GM21723 (cell line): ENCODE measurements around the gene CCDC88C.
A peak's percentile ranks its signal among the peaks of the same experiment; 100 is the strongest.

Source experiments
- ATAC-seq: cut with Tn5 transposase; IDR thresholded peaks from one replicate; pipeline ENCODE4 v1.9.1; 2021; ENCODE audit warnings: mild to moderate bottlenecking, moderate library complexity; ENCODE audit not compliant: unreplicated experiment

Gene CCDC88C

DNA sequence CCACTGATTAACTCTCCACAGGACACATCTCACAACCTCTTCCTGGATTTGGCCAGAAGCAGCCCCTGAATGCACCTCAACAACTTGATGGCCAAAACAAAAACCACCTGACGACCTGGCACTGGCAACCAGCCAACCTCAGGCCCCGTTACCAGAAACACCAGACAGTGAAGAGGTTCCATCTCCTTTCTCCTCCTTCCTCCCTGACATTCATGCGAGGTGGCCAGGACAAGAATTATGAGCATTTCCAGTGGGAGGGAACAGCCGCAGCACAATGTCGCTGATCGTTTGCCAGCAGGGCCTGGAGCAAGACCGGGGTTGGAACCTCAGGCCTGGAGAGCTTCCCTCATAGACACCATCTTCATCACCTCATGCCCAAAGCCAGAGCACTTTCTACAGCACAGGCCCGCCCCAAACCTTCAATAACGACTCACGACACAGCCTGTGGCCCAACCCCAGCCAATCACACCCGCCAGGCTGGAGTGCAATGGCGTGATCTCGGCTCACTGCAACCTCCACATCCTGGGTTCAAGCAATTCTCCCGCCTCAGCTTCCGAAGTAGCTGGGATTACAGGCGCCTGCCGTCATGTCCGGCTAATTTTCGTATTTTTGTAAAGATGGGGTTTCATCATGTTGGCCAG lies 48.7 kb downstream of the CCDC88C start:
- no peak for ATAC-seq

DNA sequence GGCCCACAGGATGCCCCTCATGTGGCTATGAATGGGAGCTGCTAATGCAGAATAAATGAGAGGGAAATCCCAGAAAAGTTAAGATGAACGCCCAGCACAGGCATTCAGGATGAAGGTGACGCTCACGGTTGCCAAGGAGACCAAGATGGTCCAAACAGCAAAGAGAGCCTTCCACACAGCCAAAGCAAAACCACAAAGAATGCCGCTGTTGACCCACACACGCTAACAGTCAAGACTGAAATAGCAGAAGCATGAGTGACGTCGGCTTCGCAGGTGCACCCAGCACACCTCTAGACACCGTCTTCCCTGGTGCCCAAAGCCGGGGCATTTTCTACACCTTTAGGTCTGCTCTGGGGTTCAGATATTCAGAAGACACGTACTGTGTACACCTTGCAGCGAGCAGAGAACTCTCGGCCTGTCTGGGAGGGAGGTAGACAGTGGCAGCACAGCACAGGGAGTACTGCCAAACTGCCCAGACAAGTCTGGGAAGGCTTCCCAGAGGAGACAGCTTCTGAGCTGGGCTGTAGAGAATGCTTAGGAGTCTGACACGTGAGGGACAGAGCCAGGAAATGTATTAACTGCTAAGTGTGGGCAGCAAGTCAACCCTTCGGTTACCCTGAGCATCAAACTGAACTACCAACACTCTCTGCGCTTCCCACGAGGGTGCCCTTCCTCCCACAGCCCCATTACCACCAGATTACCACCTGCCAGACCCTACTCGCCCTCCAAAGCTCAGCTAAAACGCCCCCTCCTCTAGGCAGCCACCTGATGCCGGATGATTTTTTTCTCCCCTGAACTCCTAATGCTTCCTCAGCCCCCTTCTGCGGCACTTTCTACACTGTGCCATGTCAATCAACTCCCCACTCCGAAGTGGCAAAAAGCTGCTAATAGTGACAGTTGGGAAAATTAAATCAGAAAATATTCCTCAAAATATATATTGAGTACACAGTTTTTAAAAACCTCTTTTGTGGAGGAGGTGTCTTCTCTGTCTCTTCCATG lies 50.1 kb downstream of the CCDC88C start:
- ATAC-seq: peak; percentile 72

DNA sequence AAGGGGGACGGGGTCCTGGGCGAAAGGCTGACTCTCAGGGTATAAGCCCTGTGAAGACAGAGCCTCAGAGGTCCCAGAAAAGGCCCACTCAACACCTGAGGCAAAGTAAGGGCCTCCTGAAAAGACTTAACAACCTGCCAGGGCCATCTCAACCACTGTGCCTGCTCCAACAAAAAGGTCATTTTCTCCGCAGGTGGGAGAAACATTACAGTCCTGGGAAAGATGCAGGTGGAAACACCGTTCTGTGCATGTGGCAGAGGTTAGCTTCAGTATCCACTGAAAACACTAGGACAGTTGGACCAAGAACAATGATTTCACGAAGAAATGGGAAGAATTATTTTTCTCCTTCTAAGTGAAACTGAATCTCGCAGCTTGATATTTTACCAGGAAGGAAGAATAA lies 50.9 kb downstream of the CCDC88C start:
- no peak for ATAC-seq

DNA sequence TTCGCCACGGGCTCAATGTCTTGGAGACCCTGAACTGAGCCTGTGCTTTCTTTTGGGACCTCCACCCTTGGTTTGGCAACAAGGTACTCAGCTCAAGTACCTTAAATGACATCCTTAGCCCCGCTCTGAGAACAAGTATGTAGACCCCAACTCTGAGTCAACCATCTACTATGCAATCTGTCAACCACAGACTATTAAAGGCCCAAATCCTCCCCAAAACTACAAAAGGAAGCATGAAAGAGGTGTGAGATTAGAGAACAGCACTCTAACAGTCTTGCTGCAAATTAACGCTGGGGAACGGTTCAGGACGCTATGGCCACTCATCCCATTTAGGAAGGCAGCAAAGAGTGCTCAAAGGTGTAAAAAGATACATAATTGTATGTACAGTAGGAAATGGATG lies 52.1 kb downstream of the CCDC88C start:
- ATAC-seq: no peak

DNA sequence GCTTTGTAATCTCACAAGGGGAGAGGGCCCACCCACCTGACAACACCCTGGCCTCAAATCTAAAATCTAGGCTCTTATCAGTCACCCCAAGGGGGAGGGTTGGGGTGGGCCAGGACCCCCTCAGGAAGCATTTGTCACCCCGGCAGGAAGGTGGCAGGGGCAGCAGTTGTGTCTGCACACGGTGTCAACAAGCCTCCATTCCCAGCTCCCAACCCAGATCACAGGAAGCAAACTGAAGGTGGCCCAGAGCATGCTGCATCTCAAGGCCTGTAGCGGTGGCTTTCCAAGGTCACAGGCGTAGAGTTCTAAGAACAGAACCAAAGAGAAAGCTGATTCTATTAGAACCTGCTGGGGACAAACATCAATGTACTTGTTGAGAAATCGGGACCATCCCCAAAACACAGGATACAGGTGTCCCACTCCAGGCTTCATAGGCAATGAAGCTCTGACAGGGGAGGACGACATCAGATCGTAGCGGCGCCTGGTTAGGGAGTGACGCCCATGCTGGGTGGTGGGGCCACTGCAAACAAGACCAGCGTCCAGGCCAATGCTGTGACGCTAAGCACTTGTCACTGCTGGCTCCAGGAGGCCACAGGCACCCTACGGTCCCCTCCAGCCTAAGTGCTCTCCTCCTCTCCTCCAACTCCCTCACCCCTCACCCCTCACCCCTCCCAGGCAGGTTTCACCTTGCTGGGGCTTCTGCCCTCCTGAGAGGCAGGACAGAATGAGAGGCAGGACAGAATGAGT lies 52.9 kb downstream of the CCDC88C start:
- no peak for ATAC-seq

DNA sequence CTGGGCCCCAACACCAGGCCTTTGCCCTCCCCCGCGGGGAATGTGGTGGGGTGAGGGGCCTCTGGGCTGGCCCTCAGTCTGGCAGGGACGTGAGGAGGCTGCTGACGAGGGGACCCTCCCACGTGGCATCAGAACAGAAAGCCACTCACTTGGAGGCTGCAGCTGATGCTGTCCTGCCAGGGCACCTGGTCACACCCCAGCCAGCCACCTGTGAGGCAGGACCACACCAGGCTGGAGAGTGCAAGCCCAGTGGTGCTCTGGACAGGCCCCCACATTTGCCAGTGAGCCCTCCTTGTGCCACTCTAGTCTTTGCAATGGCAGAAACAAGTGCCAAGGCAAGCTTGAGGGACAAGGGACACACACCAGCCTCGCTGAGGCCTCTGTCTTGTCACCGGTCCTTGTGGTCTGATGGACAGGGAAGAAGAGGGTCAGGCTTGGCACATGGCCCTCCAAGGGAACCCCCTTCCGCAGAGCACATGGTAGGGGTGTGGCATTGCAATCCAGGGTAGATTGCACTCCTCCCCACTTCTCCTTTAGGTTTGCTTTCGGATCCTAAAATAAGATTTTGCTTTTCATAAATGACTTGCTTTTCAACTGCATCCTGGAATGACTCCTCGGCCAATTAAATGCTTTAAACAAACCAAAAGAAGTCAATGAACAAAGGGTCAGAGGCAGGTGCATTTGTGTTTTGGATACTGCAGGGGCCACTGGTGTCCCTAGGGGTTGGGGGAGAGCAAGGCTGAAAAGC lies 53.7 kb downstream of the CCDC88C start:
- ATAC-seq: peak; percentile 53

DNA sequence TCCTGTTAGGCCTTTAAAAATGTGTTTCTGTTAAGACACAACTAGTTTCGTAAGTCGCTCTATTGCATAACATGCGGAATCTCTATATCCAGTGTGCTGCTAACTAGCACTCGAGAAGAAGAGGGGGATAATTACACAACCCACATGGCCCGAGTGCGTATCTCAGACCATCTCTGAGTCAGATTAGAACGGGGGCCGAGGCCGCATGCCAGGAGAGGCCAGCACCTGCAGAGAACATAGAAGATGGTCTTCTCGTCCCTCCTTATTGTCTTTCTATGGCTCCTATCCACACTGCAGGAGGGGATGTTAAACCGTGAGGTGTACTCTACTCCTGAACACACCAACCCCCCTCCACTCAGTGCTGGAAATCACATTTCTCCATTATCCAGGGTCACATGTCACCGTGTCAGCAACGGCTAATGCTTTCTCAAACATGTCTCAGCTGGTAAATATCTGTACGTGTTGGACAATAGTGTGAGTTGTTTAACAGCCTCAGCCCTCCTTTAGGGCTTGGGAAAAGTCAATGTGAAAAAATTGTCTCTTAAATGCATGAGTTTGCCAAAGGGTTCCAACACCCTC lies 56.3 kb downstream of the CCDC88C start:
- ATAC-seq: no peak

DNA sequence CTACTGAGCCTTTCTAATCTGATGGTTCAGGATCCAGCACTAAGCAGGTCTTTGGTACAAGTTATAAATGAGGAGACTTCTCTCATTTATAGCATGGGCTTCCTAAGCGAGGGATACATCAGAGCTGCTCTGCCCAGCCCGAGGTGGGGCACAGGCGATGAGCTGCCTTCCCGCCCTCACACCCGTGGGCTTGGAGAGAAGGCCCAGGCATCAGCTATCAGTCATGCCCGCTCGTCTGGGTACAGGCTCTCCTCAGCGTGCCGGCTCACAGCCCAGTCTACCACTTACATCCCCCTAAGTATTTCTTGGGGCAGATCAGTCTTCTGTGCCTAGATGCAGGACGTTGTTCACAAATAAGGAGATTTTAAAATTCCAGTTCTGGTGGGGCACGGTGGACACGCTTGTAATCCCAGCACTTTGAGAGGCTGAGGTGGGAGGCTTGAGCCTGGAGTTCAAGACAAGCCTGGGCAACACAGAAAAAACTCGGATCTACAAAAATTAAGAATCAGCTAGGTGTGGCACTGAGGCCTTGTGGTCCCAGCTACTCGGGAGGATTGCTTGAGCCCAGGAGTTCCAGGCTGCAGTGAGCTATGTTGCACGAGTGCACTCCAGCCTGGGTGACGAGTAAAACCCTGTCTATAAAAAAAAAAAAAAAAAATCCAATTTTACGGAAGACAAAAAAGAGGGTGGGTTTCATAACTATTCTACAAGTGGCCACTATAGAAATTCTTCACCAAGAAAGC lies 57.0 kb downstream of the CCDC88C start:
- no peak for ATAC-seq

DNA sequence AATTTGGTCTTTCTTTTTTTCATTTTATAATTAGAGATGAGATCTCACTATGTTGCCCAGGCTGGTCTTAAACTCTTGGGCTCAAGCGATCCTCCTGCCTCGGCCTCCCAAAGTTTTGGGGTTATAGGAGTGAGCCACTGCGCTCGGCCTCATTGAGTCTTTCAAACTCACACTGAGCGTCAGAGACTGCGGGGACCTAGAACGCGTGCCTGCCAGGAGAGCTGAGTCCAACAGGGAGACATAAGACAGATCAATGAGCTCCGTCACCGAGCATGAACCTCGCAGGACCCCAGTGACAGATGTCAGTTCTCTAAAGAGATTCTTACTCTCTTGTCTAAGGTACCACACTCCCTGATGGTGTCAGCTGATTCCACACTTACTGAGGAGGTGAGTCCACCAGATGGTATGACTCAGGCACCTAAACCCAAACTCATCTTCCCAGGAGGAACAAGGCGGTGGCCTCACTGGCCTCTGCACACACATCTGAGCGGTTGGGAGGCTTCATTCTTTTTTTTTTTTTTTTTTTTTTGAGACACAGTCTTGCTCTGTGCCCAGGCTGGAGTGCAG lies 58.9 kb downstream of the CCDC88C start:
- ATAC-seq: no peak

DNA sequence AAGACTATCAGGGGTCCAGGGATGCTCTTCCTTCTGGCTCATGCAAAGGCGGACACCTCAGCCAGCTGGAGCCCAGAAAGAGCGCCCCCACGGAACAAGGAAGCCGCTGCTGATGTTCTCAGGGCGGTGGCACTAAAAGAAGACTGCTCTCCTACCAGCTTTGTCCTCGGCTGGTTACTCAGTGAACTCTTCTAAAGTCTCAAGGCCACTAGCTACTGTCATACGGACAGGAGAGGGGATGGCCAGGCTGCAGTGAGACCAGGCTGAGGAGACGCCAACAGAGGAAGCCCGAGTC lies 59.6 kb downstream of the CCDC88C start:
- ATAC-seq: no peak

DNA sequence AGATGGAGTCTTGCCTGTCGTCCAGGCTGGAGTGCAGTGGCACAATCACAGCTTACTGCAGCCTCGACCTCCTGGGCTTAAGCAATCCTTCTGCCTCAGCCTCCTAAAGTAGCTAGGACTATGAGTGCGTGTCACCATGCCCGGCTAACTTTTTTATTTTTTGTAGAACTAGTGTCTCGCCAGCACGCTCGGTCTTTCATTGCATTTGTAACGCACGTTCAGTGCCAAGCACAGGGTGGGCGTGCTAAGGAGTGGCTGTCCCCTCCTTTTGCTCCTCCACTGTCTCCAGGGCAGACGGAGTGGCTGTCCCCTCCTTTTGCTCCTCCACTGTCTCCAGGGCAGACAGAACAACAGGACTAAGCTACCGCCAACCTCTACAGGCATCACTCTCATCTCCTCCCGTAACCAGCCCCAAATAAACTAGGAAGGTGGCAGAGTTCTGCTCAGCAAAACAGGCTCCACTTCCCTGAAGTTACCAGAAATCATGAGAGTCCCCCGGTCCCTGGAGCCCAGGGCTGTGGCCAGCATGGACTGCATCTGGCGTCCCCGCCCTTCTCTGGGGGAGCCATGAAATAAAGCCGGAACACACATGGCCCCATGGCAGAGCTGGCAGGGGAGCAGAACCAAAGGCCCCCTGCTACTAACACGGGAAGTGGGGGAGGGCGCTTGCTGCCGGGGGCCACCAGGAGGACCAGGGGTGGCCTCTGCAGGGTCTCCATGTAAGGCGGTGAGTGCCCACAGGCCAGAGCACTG lies 60.2 kb downstream of the CCDC88C start:
- no peak for ATAC-seq

DNA sequence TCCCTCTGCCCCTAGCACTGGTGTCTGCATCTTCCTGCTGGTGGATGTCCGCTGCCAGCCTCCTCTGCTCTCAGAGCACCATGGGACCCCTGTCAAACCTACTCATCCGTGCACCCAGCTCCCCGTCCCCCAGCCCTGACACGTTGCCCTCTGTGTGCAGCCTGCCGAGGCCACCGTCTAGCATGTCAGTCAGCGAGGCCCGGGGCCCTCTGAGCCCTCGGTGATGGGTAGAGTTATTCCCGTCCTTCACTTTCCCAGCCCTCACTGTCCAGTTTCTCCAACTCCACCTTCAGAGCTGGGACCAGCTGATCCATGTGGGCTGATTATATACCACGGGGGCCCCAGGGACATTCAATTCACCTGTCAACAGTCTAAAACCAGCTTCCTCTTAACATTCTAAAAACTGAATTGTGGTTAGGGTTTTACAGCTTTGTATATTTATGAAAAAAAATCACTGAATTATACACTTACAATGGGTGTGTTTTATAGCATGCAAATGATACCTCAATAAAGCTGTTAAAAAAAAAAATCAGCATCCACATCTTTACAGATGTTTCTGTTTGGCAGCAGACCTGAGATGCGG lies 61.3 kb downstream of the CCDC88C start:
- peak; percentile 35 for ATAC-seq

DNA sequence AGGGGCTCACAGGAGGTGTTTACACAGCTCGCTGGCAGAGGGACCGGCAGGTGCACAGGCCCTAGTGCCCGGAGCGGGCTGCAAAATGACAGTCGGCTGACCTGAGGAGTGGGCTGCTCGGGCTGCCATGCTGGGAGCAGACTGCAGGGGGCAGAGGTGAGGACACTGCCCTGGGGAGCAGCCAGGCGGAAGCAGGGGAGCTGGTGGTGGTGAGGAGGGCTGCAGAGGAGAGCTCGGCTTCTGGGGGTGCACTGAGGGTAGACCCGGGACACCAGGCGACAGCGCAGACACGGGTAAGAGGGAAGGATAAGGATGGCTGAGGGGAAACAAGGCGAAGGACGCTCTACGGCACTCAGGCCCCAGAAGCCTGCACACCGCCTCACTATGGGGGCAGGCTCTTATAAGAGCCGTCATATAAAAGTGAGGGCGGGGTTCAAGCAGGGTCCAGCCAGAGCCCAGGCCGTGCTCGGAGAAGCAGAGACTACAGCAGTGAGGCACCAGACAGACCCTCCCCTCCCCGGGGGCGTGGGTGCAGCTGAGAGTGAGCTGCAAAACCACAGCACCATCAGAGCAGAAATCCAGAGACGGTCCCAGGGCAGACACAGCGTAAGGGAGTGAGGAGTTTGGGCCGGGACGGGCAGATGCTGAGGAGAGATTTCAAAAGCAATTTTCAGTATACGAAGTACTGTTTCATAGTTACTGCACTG lies 62.5 kb downstream of the CCDC88C start:
- no peak for ATAC-seq

DNA sequence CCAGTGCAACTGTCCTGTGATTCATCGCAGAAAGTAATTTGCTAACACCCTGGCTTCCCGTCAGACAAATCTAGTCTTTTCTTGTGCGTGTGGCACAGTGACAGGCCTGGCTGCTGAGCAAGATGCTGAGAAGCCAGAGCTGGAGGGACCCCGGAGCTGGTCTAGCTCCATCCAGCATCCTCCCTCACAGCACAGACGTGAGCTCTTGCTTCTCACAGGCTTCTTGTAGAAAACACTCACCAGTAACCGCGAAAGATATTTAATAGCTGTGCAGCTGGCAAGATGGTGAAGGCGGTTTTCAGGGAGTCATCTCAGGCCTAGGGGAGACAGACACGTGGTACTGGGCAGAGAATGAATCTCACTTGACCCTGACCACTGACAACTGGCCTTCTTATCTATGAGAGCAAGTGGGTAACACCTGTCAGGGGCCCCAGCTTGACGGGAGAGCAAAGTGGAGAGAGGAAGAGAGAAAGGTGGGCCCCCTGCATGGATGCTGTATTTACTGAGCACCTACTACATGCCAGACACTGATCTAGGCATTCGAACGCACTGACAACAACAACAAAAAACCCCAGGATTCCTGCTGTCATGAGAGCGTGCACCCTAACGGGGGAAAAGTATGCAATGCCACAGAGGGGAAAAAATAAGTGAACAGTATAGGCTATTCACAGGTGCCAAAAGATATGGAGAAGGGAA lies 63.3 kb downstream of the CCDC88C start:
- no peak for ATAC-seq

DNA sequence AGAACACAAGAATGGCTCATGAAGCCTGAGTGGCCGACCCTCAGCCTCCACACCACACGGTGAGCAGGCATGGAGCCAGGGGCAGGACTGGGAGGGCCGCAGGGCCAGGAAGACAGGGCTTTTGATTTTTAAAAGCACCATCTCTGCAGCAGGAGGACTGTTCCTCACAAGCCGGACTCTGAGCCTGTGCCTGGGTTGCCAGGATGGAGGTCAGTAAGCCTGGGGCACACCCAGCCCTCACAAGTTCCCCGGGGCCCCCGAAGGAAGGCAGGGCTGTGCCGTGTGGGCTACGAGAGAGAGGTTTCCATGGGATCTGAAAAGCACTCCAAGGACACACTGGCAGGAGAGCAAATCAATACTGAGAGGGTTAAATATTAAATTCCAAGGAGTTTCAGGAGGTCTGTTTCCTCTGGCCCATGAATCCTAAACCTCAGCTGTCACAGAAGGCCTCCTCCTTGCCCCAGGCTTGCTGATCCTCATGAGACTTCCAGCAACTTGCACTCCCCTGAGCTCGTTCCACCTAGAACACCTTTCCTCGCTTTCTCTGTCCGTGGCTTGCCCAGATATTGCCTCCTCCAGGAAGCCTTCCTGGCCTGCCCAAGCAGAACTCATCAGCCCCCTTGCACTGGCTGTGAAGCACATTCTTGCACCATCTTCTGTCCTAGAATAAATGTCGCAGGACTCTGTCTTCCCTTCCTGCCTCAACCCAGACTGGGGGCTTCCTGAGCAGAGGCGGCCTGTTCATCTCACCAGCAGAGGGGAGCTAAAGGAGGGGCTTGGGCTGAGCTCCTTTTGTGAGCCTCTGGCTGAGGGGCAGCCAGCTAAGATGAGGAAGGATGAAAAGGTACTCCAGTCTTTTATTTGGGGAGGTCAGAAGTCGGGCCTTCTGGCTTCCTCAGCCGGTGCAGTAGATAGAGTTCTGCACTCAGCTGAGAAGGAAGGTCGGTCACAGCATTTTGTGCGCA lies 64.6 kb downstream of the CCDC88C start:
- ATAC-seq: no peak

DNA sequence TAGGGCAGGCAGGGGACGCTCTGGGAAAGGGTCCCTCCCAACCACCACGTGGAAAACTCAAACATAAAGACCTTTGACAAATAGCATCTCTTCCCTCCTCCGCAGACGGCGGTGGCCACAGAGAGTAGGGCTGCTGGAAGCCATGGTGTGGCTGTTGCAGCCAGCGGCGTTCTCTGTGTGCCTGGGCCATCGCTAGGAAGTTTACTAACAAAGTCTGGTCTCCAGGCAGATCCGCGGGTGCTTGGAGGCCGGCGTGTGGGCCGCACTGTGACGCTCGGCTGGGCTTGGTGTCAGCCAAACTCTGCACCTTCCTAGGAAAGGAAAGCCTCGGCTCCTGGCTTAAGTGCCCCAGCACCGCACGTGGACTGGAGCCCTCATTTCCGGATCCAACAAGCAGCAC lies 65.6 kb downstream of the CCDC88C start:
- no peak for ATAC-seq
